ENCODE measurements around the gene ARHGAP20.

DNA sequence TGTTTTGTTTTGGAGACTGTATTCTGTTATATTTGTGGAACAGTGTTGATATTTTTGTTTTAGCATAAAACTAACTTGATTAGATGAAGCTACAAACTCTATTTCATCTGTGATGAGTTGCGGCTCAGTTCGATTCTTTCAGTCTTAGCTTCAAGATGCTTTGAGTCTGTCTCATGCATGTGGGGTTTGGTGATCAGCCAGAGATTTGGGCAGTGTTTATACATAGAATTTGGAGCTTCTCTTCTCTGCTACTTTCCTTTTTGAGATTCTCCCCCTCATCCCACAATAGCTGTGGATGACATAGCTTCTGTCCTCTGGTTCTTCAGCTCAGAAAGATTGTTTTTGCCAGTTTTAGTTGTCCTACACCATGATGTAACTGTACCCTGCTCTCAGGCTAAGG lies 90.4 kb downstream of the ARHGAP20 start:
- TF ChIP-seq, protein P1, sequence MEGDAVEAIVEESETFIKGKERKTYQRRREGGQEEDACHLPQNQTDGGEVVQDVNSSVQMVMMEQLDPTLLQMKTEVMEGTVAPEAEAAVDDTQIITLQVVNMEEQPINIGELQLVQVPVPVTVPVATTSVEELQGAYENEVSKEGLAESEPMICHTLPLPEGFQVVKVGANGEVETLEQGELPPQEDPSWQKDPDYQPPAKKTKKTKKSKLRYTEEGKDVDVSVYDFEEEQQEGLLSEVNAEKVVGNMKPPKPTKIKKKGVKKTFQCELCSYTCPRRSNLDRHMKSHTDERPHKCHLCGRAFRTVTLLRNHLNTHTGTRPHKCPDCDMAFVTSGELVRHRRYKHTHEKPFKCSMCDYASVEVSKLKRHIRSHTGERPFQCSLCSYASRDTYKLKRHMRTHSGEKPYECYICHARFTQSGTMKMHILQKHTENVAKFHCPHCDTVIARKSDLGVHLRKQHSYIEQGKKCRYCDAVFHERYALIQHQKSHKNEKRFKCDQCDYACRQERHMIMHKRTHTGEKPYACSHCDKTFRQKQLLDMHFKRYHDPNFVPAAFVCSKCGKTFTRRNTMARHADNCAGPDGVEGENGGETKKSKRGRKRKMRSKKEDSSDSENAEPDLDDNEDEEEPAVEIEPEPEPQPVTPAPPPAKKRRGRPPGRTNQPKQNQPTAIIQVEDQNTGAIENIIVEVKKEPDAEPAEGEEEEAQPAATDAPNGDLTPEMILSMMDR (IDR thresholded peaks at IDR 0.05) = no peak
- TF ChIP-seq ZFX (IDR thresholded peaks at IDR 0.05; ENCODE audit: borderline replicate concordance) = no peak

All from 22Rv1 (cell line).